Loucy (cell line): Measurements from ENCODE around the gene NOCT.
A peak's percentile ranks its signal among the peaks of the same experiment; 100 is the strongest.

Experiments used
- EZH2phosphoT487 ChIP-seq: fragments of 200-600 bp; IDR thresholded peaks from 2 replicates; pipeline ENCODE4 v1.6.1; 2018; ENCODE audit warnings: antibody characterized with exemption, mild to moderate bottlenecking, moderate library complexity, borderline replicate concordance
- TF ChIP-seq, protein P1 (sequence below): fragments of 200-600 bp; sonication (generic); conservative IDR thresholded peaks from 2 replicates; pipeline ENCODE4 v1.5.1; 2014; ENCODE audit warnings: mild to moderate bottlenecking, antibody characterized with exemption, low read length

DNA sequence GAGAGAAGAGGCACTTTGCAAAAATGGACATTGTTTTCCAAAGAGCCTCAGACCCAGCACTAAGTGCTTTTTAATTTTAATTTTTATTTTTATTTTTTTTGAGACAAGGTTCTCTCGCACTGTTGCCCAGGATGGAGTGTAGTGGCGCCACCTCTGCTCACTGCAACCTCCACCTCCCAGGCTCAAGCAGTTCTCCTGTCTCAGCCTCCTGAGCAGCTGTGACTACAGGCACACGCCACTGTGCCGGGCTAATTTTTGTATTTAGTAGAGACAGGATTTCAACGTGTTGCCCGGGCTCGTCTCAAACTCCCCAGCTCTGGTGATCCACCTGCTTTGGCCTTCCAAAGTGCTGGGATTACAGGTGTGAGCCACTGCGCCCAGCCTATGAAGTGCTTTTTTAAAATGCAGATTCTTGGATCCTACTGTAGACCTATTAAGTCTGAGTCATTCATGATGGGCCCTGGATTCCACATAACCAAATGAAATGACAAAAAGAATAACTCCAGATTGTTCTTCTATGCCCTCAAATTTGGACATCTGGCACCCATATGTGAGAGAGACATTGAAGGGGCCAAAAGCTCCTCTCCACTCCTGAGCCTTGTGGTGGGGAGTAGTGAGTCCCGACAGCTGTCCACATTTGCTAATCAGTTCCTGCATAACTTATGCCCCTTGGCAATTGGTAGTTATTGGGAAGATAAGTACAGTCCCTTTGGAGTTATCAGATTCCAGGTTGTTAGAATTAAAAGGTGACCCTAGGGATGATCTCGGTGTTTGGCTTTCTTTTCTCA, 3.6 kb downstream of the NOCT start:
- TF ChIP-seq, protein P1, sequence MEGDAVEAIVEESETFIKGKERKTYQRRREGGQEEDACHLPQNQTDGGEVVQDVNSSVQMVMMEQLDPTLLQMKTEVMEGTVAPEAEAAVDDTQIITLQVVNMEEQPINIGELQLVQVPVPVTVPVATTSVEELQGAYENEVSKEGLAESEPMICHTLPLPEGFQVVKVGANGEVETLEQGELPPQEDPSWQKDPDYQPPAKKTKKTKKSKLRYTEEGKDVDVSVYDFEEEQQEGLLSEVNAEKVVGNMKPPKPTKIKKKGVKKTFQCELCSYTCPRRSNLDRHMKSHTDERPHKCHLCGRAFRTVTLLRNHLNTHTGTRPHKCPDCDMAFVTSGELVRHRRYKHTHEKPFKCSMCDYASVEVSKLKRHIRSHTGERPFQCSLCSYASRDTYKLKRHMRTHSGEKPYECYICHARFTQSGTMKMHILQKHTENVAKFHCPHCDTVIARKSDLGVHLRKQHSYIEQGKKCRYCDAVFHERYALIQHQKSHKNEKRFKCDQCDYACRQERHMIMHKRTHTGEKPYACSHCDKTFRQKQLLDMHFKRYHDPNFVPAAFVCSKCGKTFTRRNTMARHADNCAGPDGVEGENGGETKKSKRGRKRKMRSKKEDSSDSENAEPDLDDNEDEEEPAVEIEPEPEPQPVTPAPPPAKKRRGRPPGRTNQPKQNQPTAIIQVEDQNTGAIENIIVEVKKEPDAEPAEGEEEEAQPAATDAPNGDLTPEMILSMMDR = 0 out of 2 replicates have a peak, but pooled peaks have one; percentile 14
- no peak for TF ChIP-seq EZH2phosphoT487
